B cell (primary cell): ENCODE data around the gene DENND10. TPM values are rescaled to one million over a fixed set of nuclear protein-coding genes. Genes with fewer than 3 reads are reported as not detected.
A peak's percentile ranks its signal among the peaks of the same experiment; 100 is the strongest.

Experiments
- ATAC-seq: fragments of 200-7000 bp; cut with Tn5 transposase; one replicate; pipeline ENCODE4 v1.10.0; 2021; ENCODE audit warnings: low read depth, mild to moderate bottlenecking, moderate number of reproducible peaks, moderate library complexity
- CTCF ChIA-PET: fragments of 350-600 bp; sonication (Branson Sonifier 250); formaldehyde crosslinking; loops from one replicate; lab custom pipeline; 2021; ENCODE audit warnings: antibody characterized with exemption, inconsistent platforms; lab: Charles Lee
- POLR2A ChIA-PET: fragments of 350-600 bp; sonication (Branson Sonifier 250); formaldehyde crosslinking; loops from one replicate; lab custom pipeline; 2021; ENCODE audit warnings: antibody characterized with exemption; lab: Charles Lee
- DNase-seq: peaks from one replicate; pipeline ENCODE4 v3.0.0; 2013
- H2AFZ ChIP-seq: 2 replicates; pipeline ENCODE4 v1.6.1; 2012; ENCODE audit warnings: mild to moderate bottlenecking, low read depth, low read length; ENCODE audit not compliant: insufficient read depth, poor library complexity, severe bottlenecking
- H3K27ac ChIP-seq, 2 donors: 1 replicate in 1 of 2; 2 replicates in 1 of 2; pipeline ENCODE4 v1.5.1; 2012 to 2013; ENCODE audit warnings: low read length in 2 of 2, mild to moderate bottlenecking in 2 of 2, moderate library complexity in 1 of 2
- H3K27me3 ChIP-seq, 4 experiments: fragments of 200-600 bp in 1 of 4; sonication (generic) in 1 of 4; replicated peaks in 1 of 4; 1 replicate in 2 of 4; 2 replicates in 2 of 4; pipeline versions ENCODE4 v1.6.1 to v1.7.0; 2013 to 2016; ENCODE audit warnings: low read length in 3 of 4, mild to moderate bottlenecking in 2 of 4, mixed read lengths in 1 of 4, moderate library complexity in 1 of 4; ENCODE audit not compliant: insufficient read depth in 4 of 4, control insufficient read depth in 3 of 4; ENCODE audit errors: control extremely low read depth in 1 of 4
- H3K36me3 ChIP-seq, 2 experiments: replicated peaks in 1 of 2; 1 replicate in 1 of 2; 2 replicates in 1 of 2; pipeline versions ENCODE4 v1.6.1 to v1.7.1; 2013; ENCODE audit warnings: low read length in 1 of 2; ENCODE audit not compliant: insufficient read depth in 2 of 2, control insufficient read depth in 1 of 2; ENCODE audit errors: control extremely low read depth in 1 of 2, extremely low read depth in 1 of 2
- H3K4me1 ChIP-seq, 2 donors: fragments of 200-600 bp in 1 of 2; sonication (generic) in 1 of 2; 1 replicate in 1 of 2; 2 replicates in 1 of 2; pipeline versions ENCODE4 v1.5.1 to v1.6.1; 2013 to 2017; ENCODE audit warnings: low read length in 2 of 2; ENCODE audit not compliant: control insufficient read depth in 2 of 2, insufficient read depth in 2 of 2
- H3K4me2 ChIP-seq: replicated peaks from 2 replicates; pipeline ENCODE3; 2012; ENCODE audit warnings: mild to moderate bottlenecking, low read depth, low read length; ENCODE audit not compliant: poor library complexity, severe bottlenecking
- H3K4me3 ChIP-seq, 5 experiments: fragments of 200-600 bp in 1 of 5; sonication (generic) in 1 of 5; 1 replicate in 3 of 5; 2 replicates in 2 of 5; pipeline versions ENCODE4 v1.5.1 to v1.7.0; 2011 to 2016; ENCODE audit warnings: low read length in 4 of 5, mild to moderate bottlenecking in 4 of 5, low read depth in 2 of 5, control low read depth in 1 of 5, moderate library complexity in 1 of 5; ENCODE audit not compliant: insufficient read depth in 1 of 5; ENCODE audit errors: control extremely low read depth in 1 of 5, extremely low read depth in 1 of 5
- H3K79me2 ChIP-seq: fragments of 200-600 bp; sonication (generic); one replicate; pipeline ENCODE4 v1.6.0; 2016; ENCODE audit warnings: low read length; ENCODE audit not compliant: control insufficient read depth, insufficient read depth
- H3K9ac ChIP-seq: fragments of 200-600 bp; sonication (generic); 2 replicates; pipeline ENCODE4 v1.6.1; 2017; ENCODE audit warnings: mild to moderate bottlenecking, low read length, moderate library complexity
- H3K9me3 ChIP-seq, 3 donors: one replicate each; pipeline versions ENCODE4 v1.6.1 to v1.7.1; 2013; ENCODE audit warnings: low read length in 2 of 3; ENCODE audit not compliant: control insufficient read depth in 2 of 3, insufficient read depth in 1 of 3; ENCODE audit errors: control extremely low read depth in 1 of 3
- H4K20me1 ChIP-seq: 2 replicates; pipeline ENCODE4 v1.6.0; 2012; ENCODE audit warnings: mild to moderate bottlenecking, low read length; ENCODE audit not compliant: insufficient read depth, control insufficient read depth, poor library complexity, severe bottlenecking
- H3K27ac Mint-ChIP-seq: one replicate; pipeline ENCODE4 v1.8.0; 2021; ENCODE audit warnings: mixed read lengths
- H3K27me3 Mint-ChIP-seq: one replicate; pipeline ENCODE4 v1.8.0; 2021; ENCODE audit warnings: mixed read lengths
- H3K4me1 Mint-ChIP-seq: one replicate; pipeline ENCODE4 v1.8.0; 2021; ENCODE audit warnings: mixed read lengths
- H3K4me3 Mint-ChIP-seq: one replicate; pipeline ENCODE4 v1.8.0; 2021; ENCODE audit warnings: mixed read lengths
- H3K9me3 Mint-ChIP-seq: one replicate; pipeline ENCODE4 v1.8.0; 2022; ENCODE audit warnings: mixed read lengths; ENCODE audit not compliant: insufficient read depth
- EZH2 ChIP-seq: IDR thresholded peaks from 2 replicates; pipeline ENCODE4 v1.6.1; 2012; ENCODE audit warnings: borderline replicate concordance, low read depth, mild to moderate bottlenecking, moderate library complexity, low read length; ENCODE audit not compliant: insufficient read depth, poor library complexity, severe bottlenecking
- WGBS: methylation state at CpG from one replicate; pipeline ENCODE4 v1.1.5; 2013; ENCODE audit warnings: missing lambda C conversion rate; ENCODE audit not compliant: insufficient coverage; 5-methylcytosine and 5-hydroxymethylcytosine counted together
- intact Hi-C: fragments of 100-400 bp; cut with micrococcal nuclease; formaldehyde crosslinking; loops from one replicate; pipeline ENCODE4 v1.10.0; 2022
- polyA plus RNA-seq: library from polyadenylated mRNA; depleted of rRNA; stranded (reverse); fragments of >200 nt; gene quantifications from 2 replicates; pipeline ENCODE4 v1.2.3, GENCODE V29; 2012
- total RNA-seq, 2 donors: library from RNA; stranded (reverse); fragments of 120-200 nt in 1 of 2; gene quantifications; 1 replicate in 1 of 2; 2 replicates in 1 of 2; pipeline versions ENCODE4 v1.2.3 to v1.2.4, GENCODE V29; 2013 to 2022
- TF ChIP-seq, protein P1 (sequence below): fragments of 200-600 bp; IDR thresholded peaks from one replicate; pipeline ENCODE4 v1.8.0; 2022; ENCODE audit warnings: antibody characterized with exemption, mild to moderate bottlenecking

The DENND10 gene
- total and polyA plus RNA-seq, 2 donors (not counting 1 experiment from before 2014, with no cell fraction given) = 16.6 to 24.4 TPM

DNA sequence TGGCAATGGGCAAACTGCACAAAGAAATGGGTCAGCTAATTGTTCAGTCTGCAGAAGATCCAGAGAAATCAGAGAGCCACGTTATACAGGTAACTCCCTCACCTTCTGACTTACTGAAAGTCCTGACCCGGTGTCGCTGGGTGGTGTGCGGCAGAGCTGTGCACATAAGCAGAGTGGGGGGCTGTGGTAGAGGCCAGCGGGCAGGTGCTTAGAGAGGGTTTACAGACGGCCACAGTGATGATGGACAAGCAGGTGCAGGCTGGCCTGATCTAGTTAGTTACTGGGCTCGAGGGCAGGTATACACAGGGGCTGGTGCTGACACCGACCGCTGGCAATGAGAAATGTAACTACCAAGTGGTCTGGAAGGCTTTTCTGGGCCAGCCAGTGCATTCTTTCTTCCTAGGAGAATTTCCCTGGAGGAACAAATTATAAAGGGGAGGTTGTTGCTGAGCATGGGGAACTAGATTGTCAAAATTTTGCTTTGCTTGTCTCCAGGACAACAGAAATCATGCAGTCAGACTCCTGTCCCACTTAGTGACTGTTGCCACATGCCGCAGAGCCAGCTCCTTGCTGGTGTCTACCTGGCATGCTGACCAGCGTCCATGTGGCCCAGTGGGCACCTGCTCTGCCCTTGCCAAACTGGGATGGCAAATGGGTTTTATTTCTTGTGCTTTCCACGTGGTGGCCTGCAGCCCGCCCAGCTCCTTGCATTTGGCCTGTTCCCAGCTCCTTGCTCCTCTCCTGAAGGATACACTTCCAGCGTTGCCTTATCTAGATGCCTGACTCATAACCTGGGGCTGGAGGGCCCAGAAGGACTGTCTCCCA, 28.8 kb downstream of the DENND10 start:
- Histone ChIP-seq H3K9ac (no peak overlapping the region), H3K4me1 (peaks cover 7 to 11% of the 10 kb centered on the region in 2 donors), H3K4me3 (no peak overlapping the region), H4K20me1 (no peaks in the 10 kb centered on the region), H2AFZ (no peak overlapping the region), H3K79me2 (no peaks in the 10 kb centered on the region), H3K36me3 (peaks cover 3 to 13% of the 10 kb centered on the region in 2 experiments), H3K9me3 (no peaks in the 10 kb centered on the region), H3K27me3 (no peaks in the 10 kb centered on the region), H3K4me2 (no peak overlapping the region), H3K27ac (no peak overlapping the region)
- no peak for TF ChIP-seq EZH2
- TF ChIP-seq, protein P1, sequence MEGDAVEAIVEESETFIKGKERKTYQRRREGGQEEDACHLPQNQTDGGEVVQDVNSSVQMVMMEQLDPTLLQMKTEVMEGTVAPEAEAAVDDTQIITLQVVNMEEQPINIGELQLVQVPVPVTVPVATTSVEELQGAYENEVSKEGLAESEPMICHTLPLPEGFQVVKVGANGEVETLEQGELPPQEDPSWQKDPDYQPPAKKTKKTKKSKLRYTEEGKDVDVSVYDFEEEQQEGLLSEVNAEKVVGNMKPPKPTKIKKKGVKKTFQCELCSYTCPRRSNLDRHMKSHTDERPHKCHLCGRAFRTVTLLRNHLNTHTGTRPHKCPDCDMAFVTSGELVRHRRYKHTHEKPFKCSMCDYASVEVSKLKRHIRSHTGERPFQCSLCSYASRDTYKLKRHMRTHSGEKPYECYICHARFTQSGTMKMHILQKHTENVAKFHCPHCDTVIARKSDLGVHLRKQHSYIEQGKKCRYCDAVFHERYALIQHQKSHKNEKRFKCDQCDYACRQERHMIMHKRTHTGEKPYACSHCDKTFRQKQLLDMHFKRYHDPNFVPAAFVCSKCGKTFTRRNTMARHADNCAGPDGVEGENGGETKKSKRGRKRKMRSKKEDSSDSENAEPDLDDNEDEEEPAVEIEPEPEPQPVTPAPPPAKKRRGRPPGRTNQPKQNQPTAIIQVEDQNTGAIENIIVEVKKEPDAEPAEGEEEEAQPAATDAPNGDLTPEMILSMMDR = no peak
- ATAC-seq (no peak), DNase-seq (no peak)
- Mint-ChIP-seq H3K4me1 (peaks cover 21% of the 10 kb centered on the region), H3K9me3 (no peaks in the 10 kb centered on the region), H3K27ac (peak overlapping the region; percentile 41), H3K4me3 (peak overlapping the region; percentile 86), H3K27me3 (no peaks in the 10 kb centered on the region)
- WGBS = 94% methylated on average over 13 of the region's 14 CpGs
- CTCF ChIA-PET = no interaction called here
- intact Hi-C loops = no loop called here
- POLR2A ChIA-PET = no interaction called here

DNA sequence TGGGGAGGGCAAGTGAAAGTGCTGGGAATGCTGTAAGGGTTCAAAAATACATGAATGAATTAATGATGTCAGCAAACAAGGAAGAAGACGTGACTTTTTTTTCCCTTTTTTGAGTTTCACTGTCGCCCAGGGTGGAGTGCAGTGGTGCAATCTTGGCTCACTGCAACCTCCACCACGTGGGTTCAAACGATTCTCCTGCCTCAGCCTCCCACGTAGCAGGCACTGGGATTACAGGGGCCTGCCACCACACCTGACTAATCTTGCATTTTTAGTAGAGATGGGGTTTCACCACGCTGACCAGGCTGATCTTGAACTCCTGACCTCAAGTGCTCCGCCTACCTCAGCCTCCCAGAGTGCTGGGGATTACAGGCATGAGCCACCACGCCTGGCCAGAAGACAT, 30.0 kb downstream of the DENND10 start:
- Histone ChIP-seq H3K27me3 (no peaks in the 10 kb centered on the region), H3K4me2 (no peak overlapping the region), H3K4me1 (peaks cover 7 to 11% of the 10 kb centered on the region in 2 donors), H3K79me2 (no peaks in the 10 kb centered on the region), H3K4me3 (no peak overlapping the region), H4K20me1 (no peaks in the 10 kb centered on the region), H3K9ac (no peak overlapping the region), H3K36me3 (peaks cover 2 to 13% of the 10 kb centered on the region in 2 experiments), H3K9me3 (no peaks in the 10 kb centered on the region), H2AFZ (no peak overlapping the region), H3K27ac (no peak overlapping the region)
- no peaks in the 10 kb centered on the region for H3K9me3 Mint-ChIP-seq
- POLR2A ChIA-PET = no interaction called here
- H3K27me3 Mint-ChIP-seq = no peaks in the 10 kb centered on the region
- 71% methylated on average over 6 of the region's 8 CpGs for WGBS
- H3K4me3 Mint-ChIP-seq = no peak overlapping the region
- TF ChIP-seq EZH2 = no peak
- TF ChIP-seq, protein P1 = no peak
- H3K4me1 Mint-ChIP-seq = peaks cover 21% of the 10 kb centered on the region
- CTCF ChIA-PET = no interaction called here
- ATAC-seq (no peak), DNase-seq (no peak)
- intact Hi-C loops = no loop called here
- no peak overlapping the region for H3K27ac Mint-ChIP-seq
